ENCODE results near the gene PPFIA2. TPM values are rescaled to one million over a fixed set of nuclear protein-coding genes. Genes with fewer than 3 reads are reported as not detected.

PPFIA2 gene
- total RNA-seq, 2 experiments from 2014 or later = not detected

GRCh38 chr12:81329085-81329484 lies 430.1 kb downstream of the PPFIA2 start:
- peaks cover 8% of the 10 kb centered on the region for H3K9me3 Mint-ChIP-seq
- H3K27ac ChIP-seq (ENCODE audit: low read depth in 1 of 2, low read length in 2 of 2) = no peak overlapping the region
- ChIA-PET POLR2A (no interaction called here), CTCF (no interaction called here)
- no peaks in the 10 kb centered on the region for H3K4me1 Mint-ChIP-seq (ENCODE audit: low read depth)
- H3K9me3 ChIP-seq (ENCODE audit: control insufficient read depth in 1 of 2, insufficient read depth in 1 of 2, low read length in 2 of 2) = peaks cover 0 to 6% of the 10 kb centered on the region in 2 experiments
- intact Hi-C loops (cut with DNase I, micrococcal nuclease) = no loop called here
- H3K36me3 Mint-ChIP-seq (ENCODE audit: low read depth) = no peaks in the 10 kb centered on the region
- no peak for TF ChIP-seq CTCF (IDR thresholded peaks at IDR 0.05)
- DNase-seq (no peak), ATAC-seq (ENCODE audit: poor library complexity) (no peak)
- no peaks in the 10 kb centered on the region for H3K36me3 ChIP-seq (ENCODE audit: insufficient read depth, low read length)
- no peak overlapping the region for H3K27ac Mint-ChIP-seq
- no peak overlapping the region for H3K4me3 Mint-ChIP-seq
- no peak overlapping the region for H3K4me3 ChIP-seq (ENCODE audit: low read length)
- H3K4me1 ChIP-seq (ENCODE audit: insufficient read depth, low read length) = no peaks in the 10 kb centered on the region
- H3K27me3 ChIP-seq (ENCODE audit: control insufficient read depth in 1 of 2, insufficient read depth in 2 of 2, low read length in 2 of 2) = no peaks in the 10 kb centered on the region
- H3K27me3 Mint-ChIP-seq = no peaks in the 10 kb centered on the region

- CTCF ChIA-PET = no interaction called here
- no peak overlapping the region for H3K27ac ChIP-seq (ENCODE audit: low read depth in 1 of 2, low read length in 2 of 2)
- H3K36me3 ChIP-seq (ENCODE audit: insufficient read depth, low read length) = no peaks in the 10 kb centered on the region
- no peaks in the 10 kb centered on the region for H3K36me3 Mint-ChIP-seq (ENCODE audit: low read depth)
- H3K27ac Mint-ChIP-seq = no peak overlapping the region
- H3K27me3 Mint-ChIP-seq = no peaks in the 10 kb centered on the region
- POLR2A ChIA-PET = no interaction called here
- H3K4me3 Mint-ChIP-seq = no peak overlapping the region
- H3K9me3 Mint-ChIP-seq = peaks cover 3% of the 10 kb centered on the region
- ATAC-seq (ENCODE audit: poor library complexity) (no peak), DNase-seq (no peak)
- no peaks in the 10 kb centered on the region for H3K4me1 Mint-ChIP-seq (ENCODE audit: low read depth)
- intact Hi-C loops (cut with DNase I, micrococcal nuclease) = no loop called here
- H3K9me3 ChIP-seq (ENCODE audit: control insufficient read depth in 1 of 2, insufficient read depth in 1 of 2, low read length in 2 of 2) = peaks cover 0 to 6% of the 10 kb centered on the region in 2 experiments
- no peaks in the 10 kb centered on the region for H3K4me1 ChIP-seq (ENCODE audit: insufficient read depth, low read length)
- no peak overlapping the region for H3K4me3 ChIP-seq (ENCODE audit: low read length)
- H3K27me3 ChIP-seq (ENCODE audit: control insufficient read depth in 1 of 2, insufficient read depth in 2 of 2, low read length in 2 of 2) = no peaks in the 10 kb centered on the region
- TF ChIP-seq CTCF (IDR thresholded peaks at IDR 0.05) = no peak
These were observed 431.7 kb downstream of the PPFIA2 start for GRCh38 chr12:81327425-81327824.

- CTCF ChIA-PET = no interaction called here
- DNase-seq = no peak
- H3K27ac ChIP-seq (ENCODE audit: low read depth in 1 of 2, low read length in 2 of 2) = no peak overlapping the region
- Mint-ChIP-seq H3K4me1 (ENCODE audit: low read depth) (no peaks in the 10 kb centered on the region), H3K4me3 (no peak overlapping the region), H3K9me3 (peaks cover 3% of the 10 kb centered on the region), H3K27me3 (no peaks in the 10 kb centered on the region), H3K36me3 (ENCODE audit: low read depth) (no peaks in the 10 kb centered on the region), H3K27ac (no peak overlapping the region)
- H3K27me3 ChIP-seq (ENCODE audit: control insufficient read depth in 1 of 2, insufficient read depth in 2 of 2, low read length in 2 of 2) = no peaks in the 10 kb centered on the region
- no peaks in the 10 kb centered on the region for H3K36me3 ChIP-seq (ENCODE audit: insufficient read depth, low read length)
- TF ChIP-seq CTCF (IDR thresholded peaks at IDR 0.05) = no peak
- H3K4me1 ChIP-seq (ENCODE audit: insufficient read depth, low read length) = no peaks in the 10 kb centered on the region
- POLR2A ChIA-PET = no interaction called here
- H3K9me3 ChIP-seq (ENCODE audit: control insufficient read depth in 1 of 2, insufficient read depth in 1 of 2, low read length in 2 of 2) = peaks cover 0 to 9% of the 10 kb centered on the region in 2 experiments
- no peak overlapping the region for H3K4me3 ChIP-seq (ENCODE audit: low read length)
- no peak for ATAC-seq (ENCODE audit: poor library complexity)
- intact Hi-C loops (cut with DNase I, micrococcal nuclease) = no loop called here
These were observed 434.1 kb downstream of the PPFIA2 start for GRCh38 chr12:81325086-81325485.
